NCI-H2227 (cell line): ENCODE data around the gene NAALADL1.
"Not testable (repeated sequence)": the region's sequence is repeated elsewhere in the genome, so short reads cannot be mapped to it uniquely, and the experiment has no call there.

Source experiments
- DNase-seq: peaks from one replicate; lab custom pipeline; 2025; ENCODE audit not compliant: unreplicated experiment; lab: John Stamatoyannopoulos, UW

The NAALADL1 gene

DNA sequence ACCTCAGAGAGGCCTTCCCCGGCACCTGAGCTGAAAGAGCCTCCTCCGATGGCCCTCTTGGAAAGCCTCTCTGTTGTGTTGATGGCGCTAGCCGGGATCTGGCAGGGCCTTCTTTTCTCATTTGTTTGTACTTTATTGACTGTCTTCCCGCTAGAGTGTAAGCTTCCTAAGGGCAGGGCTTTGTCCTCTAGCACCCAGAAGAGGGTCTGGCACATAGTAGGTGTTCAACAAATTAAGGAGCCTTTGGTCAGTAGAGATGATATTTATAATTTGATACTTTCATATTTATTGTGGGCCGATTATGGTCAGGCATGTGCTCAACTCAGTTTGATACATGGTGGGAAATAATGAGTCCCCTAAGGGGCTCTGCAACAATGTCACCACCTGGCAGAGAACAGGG lies 40.4 kb downstream of the NAALADL1 start:
- no peak for DNase-seq

DNA sequence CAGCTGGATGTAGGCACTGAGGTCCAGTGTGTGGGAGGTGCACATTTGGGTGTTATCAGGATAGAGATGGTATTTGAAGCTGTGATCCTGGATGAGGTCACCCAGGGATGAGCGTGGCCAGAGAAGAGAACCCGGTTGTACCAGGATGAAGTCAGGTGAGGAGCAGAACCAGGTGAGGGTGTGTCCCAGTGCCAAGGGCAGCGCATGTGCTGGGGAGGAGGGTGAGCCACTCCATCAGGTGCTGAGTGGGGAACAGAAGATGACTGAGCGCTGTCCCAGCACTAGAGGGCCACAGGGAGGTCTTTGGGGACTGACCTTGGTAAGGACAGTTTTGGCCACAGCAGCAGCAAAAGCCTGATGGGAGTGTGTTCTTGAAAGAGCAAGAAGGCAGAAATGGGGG lies 41.6 kb downstream of the NAALADL1 start:
- no peak for DNase-seq

DNA sequence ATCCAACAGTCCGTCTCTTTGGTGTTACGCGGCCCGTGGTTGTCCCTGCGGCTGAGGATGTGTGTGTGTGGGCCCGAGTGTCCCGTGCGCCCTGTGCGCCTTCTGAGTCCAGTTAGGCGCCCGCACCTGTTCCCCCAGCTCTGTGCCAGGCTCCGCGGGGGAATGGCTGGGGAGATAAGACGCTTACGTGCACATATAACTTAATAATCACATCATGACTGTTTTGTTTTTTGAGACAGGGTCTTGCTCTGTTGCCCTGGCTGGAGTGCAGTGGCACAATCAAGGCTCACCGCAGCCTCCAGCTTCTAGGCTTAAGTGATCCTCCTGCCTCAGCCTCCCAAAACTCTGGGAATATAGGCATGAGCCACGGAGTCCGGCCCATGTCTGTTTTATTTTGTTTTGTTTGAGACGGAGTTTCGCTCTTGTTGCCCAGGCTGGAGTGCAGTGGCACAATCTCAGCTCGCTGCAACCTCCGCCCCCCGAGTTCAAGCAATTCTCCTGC lies 43.6 kb downstream of the NAALADL1 start:
- no peak for DNase-seq

DNA sequence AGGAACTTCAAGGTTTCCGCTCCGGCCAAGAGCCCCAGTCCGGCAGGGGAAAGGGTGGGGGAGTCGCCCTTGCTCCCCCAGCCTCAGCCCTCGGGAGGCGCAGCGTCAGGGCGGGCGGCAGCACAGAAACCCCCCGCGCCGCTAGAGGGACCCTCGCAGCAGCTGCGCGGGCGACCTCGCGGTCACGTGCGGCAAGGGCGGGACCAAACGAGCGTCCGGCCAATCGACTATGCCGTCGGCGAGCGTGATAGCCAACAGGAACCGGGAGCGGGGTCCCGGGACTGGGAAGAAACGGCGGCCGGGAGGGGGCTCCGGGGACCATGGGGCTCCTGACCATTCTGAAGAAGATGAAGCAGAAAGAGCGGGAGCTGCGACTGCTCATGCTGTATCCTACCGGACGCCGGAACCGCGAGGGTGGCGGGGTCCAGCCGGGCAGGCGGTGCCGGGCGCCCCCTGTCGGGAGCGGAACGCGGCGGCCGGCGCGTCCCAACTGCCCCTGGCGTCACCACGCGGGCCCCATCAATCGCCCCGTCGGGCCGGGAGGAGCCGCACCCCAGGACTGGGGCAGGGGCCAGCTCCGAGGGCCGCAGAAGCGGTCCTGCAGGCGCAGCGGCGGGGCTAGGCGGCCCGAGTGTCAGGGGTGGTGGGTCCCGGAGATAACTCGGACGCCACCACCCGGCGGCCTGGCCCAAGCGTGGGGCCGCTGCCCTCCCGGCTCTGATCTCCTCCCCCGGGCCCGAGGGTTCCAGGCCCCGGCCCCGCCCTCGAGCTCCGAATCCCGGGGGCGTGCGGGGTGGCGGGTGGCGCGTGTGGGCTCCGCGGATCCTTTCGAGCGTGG lies 44.2 kb downstream of the NAALADL1 start, which contains the start of gene ARL2:
Gene ARL2, plus strand, starts transcription at position 273 of the 838 bp plus-strand sequence. Its CDS starts 48 bp downstream, at position 321.
- DNase-seq = peak; percentile 96

DNA sequence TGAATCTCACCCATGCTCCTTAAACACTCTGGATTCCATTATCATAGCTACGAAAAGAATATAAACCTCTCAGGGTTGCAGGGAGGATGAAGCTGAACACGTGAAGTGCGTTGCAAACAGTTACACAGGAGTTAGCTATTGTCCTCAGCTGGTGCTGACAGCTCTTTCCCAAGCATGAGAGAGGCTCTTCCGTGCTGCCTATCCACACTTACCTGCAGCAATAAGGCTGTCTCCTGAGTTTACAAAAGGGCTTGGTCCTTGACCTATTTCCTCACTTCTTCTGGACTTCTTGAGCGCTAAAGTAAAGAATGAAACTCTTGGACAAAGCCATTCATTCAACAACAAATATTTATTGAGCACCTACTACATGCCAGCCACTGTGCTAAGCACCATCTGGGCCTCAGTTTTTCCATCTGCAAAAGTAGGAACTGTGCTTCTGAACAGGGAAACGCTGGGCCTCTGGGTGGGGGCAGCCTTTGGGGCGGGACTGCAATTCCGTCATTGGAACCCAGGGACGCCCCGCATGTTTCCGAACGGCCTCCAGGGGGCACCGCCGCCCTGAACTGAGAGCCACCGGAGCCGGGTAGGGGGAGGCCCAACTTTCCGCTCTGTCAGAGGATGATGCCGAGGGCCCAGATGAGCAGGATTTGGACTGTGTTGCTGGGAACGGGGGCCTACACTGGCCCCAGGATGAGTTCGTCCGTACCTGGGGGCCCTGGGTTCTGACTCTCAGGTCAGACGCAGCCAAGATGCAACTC lies 45.0 kb downstream of the NAALADL1 start:
- DNase-seq = peak; percentile 91

DNA sequence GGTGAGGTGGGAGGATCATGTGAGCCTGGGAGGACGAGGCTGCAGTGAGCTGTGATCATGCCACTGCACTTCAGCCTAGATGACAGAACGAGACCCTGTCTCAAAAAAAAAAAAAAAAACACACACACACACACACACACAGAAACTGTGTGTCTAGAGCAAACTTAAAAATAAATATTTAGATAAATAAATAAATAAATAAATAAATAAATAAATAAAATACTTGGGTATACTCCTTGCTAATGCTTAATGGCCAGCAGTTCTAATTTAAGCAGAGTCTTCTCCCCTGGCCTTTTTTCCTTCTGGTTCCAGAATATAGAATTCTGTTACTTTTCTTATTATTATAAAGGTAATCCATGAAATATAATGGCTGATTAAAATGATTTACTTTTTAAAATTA lies 49.5 kb downstream of the NAALADL1 start:
- DNase-seq = no peak

DNA sequence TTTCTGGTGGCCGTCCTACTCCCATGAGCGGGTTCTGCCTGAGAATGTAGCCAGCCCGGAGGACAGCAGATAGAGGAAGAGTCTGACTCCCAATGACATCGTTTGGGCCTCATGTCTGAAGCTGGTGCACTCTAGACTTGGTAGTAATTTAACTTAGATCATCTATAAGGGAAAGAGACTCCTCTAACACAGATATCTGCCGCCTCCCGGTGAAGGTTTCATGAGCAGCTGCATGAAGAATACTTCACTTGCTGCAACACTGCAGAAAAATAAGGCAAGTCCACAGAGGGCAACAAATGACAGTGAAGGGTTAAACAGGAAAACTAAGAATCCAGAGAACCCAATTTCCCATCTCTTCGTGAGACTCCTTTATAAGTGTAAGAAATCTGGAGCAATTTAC lies 50.3 kb downstream of the NAALADL1 start:
- DNase-seq = no peak

DNA sequence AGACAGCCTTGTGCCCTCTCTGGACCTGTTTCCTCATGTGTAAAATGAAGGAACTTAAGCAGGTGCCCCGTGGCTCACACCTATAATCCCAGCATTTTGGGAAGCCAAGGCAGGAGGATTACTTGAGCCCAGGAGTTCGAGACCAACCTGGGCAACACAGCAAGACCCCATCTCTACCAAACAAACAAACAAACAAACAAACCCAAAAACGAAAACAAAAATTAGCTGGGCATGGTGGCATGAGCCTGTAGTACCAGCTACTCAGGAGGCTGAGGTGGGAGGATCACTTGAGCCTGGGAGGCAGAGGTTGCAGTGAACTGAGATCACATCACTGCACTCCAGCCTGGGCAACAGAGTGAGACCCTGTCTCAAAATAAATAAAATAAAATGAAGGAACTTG lies 54.4 kb downstream of the NAALADL1 start:
- not testable (repeated sequence) for DNase-seq

DNA sequence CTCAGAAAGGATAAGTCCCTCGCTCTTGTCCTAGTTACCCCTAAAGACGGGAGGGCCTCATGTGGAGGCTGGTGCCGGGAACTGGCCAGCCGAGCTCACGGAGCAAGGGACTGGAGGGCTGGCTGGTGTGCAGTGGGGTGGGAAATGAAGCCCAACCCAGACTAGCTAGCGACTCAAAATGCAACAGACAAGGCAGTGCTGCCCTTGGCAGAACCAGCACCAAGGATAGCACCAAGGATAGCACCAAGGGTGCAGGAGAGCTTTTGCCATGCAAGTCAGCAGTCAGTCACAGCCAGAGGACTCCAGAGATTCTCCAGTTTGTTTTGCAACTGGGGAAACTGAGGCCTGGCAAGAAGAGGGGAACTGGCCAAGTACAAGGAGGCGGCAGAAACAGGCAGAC lies 55.1 kb downstream of the NAALADL1 start:
- DNase-seq = no peak

DNA sequence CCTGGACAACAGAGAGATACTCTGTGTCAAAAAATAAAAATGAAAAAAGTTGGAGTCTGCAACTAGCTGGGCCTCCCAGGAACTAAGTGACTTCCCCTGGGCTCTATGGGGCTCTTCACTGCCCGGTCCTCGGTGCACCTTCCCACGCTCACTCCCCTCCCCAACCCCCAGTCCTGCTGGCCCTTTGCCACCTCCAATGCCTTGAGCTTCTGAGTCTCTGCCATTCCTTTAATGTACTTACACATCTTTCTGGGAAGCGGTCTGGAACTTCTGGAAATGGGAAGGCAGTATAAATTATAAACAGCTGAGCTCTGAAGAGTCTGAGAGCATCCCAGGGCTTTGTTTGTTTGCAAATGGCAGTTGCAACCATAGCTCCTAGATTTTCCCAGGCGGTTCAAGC lies 55.6 kb downstream of the NAALADL1 start:
- no peak for DNase-seq

DNA sequence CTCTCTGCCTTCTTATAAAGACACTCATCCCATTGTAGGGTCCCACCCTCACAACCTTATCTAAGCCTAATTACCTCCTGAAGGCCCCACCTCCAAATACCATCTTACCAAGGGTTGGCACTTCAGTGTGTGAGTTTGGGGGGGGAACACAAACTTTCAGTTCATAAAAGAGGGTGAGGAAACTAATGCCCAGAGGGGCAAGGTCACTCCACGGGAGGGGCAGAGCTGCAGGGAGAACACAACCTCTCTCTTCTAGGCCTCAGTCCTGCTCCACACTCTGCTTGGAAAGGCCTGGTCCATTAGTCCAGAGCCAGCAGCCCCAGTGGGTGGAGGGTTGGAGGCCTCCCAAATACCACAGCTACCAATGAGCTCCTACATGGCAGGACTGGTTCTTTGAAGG lies 58.9 kb downstream of the NAALADL1 start:
- DNase-seq = no peak

DNA sequence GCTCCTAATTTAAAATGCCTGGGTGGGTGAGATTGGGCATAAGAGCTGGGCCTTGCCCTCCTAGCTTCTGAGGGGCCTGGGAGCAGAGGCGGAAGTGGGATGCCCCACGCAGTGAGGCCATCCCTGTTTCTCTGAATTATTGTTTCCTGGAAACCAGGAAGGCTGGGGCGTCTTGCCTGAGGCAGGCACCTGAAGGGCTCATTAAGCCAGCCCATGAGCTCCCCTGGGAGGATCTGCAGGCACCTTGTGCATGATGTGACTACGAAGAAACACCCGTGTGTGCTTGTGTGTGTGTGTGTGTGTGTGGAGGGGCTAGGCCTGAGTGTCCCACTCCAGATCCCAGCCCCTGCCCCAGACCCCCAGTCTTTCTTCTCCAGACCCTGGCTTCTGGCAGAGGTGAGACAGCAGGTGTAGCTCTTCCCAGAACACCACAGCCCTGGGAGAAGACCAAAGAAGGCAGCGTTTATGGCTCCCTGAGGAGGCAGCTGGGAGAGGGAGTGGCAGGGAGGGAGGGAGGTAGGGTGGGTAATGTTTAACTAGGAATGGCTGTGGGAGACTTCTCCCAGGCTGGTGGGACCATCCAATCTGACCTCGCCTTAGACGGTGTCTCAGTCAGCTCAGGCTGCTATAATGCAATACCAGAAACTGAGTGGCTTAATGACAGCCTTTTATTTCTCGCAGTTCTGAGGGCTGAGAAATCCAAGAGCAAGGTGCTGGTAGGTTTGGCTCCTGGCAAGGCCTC lies 59.5 kb downstream of the NAALADL1 start:
- DNase-seq = no peak

DNA sequence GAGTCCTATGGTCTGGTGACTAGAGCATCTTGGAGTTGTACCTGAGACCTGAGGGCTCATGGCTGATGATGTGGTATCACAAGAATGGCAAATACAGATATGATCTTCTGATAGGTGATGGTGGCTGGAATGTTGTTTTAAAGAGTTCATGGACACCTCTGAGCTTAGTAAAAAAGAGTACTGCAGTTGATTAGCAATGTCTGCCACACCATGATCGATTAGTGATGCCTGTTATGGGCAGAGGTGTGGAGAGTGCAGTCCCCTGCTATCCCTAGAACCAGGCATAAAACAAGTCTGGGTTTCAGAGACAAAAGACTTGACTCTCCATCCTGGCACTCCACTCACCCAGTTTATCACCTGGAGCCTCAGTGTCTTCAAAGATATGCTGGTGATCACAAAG lies 60.2 kb downstream of the NAALADL1 start:
- DNase-seq = peak; percentile 14

DNA sequence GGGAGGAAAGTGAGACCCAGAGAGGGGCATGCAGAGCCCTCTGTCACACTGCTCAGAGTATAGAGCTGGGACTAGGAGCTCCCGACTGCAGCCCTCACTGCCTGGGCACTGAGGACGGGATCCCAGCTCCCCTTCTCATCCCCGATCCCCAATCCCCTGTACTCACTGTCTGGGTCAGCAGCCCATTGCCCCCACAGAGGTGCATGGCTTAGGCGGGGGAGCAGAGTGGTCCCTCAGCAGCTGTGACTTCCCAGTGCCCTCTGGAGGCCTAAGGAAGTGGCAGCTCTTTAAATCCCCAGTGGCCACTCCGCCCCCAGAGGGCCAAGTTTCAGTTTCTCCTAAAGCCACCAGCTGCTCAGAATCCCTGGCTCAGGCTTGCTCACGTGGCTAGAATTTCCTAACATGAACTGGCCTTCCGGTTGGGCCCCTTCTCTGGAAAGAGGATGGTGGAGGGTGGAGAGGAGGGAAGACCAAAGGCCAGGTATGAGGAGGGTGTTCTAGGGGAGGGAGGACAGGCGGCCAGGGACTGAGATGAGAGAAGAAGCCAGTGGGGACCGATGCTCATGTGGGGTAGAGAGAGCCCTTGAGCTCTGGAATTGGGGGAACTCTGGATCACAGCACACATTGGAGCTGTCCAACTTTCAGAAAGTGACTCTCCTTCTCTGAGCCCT lies 61.5 kb downstream of the NAALADL1 start, which contains the start of gene BATF2:
Gene BATF2, minus strand, starts transcription at position 262 of the 671 bp plus-strand sequence. Its CDS starts 57 bp downstream, at position 205.
- DNase-seq = peak; percentile 56

DNA sequence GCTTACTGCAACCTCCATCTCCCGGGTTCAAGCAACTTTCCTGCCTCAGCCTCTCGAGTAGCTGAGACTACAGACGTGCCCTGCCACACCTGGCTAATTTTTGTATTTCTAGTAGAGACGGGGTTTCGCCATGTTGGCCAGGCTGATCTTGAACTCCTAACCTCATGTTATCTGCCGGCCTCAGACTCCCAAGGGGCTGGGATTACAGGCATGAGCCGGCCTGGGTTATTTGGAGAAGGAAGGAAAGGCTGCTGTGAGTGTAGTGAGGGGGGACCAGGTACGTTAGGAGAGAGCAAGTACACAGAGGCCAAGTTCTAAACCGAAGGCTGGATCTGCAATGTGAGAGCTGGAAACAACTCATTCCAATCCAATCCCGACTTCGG lies 62.0 kb downstream of the NAALADL1 start:
- no peak for DNase-seq
